Measurements from ENCODE around the gene SLC37A2.
"Not testable (repeated sequence)": the region's sequence is repeated elsewhere in the genome, so short reads cannot be mapped to it uniquely, and the experiment has no call there.

The SLC37A2 gene

DNA sequence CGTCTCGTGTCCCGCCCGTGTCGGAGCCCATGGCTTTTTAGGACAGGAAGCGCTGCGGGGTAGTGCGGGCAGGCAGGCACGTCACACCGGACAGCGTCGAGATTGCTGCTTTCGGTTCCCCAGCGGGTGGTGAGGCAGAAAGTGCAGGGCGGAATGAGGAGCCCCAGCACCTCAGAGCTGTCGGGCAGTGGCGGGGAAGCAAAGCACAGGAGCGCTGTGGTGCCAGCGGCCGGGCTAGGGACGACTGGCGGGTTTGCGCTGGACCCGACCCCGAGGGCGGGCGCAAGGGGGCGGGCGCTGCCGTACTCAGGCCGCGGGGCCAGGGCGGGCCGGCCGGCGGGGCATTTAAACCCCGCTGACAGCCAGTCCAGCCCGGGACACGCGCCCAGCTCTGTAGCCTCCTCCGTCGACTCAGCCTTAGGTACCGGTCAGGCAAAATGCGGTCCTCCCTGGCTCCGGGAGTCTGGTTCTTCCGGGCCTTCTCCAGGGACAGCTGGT is at the start of gene SLC37A2:
Gene SLC37A2, plus strand, starts transcription at position 375 of the 498 bp plus-strand sequence. Its CDS starts 63 bp downstream, at position 438.
- DNase-seq: no peak

DNA sequence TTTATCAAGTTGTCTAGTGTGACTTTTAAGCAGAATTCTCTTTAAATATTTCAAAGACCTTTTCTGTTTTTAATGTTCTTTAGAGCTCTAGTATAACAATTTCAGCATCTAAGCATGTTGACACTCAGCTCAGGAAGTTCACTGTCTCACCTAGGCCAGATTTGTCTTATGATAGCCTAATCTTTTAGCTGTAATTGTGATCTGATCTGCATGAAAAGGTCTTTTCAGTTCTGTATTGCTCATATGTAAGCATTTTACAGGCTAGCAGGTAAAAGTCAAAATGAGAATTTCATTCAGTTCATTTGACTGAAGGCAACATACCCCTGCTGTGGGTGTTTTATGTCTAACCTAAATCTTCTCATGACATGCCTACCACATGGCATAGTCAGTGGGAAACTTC is 46.7 kb upstream of the SLC37A2 start:
- DNase-seq: no peak

DNA sequence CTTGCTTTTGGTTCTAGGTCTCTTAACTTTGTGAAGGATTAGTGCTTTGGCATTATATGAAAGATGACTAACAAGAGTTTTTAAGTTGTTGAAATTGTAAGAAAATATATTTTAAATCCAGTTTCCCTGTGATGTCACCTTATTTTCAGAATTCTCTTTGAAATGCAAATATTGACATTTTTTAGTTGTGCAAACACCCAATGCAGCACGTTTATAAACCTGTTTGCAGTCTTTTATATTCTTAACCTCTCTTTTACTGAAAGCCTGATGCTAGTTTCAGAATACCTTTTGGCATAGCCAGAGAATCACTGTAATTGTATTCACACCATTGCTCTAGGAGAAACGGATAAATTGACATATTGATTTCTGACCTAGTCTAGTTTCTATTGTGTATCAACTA is 42.8 kb upstream of the SLC37A2 start:
- no peak for DNase-seq

DNA sequence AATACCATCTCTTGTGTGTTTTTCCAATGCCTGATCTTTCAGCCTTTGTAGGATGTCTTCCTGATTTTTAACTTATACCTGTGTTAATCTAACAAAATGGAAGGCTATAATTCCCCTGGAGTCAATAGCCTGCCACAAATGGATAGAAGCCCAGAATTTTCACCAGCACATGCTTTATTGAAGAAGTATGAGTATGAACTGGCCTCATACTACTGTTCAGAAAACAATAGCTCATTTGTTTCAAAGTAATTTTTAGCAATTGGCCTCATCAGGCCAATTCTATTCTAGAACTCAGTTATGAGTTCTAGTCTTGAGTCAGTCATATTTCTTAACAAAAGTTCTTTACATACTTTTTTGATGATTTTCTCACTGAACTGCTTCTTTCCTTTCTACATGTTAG is 40.6 kb upstream of the SLC37A2 start:
- DNase-seq: no peak

DNA sequence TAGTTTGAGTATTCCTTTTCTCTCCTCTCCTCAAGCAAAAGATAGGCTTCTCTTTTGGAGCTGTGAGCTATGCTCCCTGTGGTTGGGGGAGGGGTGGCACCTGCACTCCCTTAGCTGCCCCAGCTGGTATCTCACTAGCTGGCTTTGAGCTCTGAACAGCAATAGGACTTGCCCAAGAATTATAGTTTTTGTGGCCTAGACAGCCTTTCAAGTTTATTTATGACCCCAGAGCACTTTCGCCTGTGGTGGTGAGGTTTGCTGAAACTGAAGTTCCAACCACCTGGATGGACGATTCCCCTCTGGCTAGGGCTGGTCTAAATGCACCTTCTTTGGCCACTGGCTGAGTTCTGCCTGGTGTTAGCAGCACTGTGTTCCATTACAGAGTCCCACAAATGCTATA is 37.1 kb upstream of the SLC37A2 start:
- no peak for DNase-seq

DNA sequence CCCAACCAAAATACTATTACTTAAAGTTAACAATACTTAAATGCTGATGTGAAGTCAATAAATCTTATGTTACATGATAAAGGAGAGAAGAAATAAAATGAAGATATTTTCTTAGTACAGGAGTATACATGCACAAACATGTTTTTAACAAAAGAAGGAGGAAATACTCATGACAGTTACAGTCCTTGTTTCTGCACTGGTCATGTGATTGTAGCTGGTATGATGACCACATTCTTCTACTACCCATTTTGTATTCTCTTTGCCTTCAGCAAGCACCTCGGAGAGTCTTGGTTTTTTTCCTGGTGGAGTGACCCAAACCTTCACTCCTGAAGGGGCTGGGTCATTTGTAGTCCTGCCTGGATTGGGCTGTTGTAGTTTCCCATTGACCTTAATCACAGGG is 33.7 kb upstream of the SLC37A2 start:
- DNase-seq: not testable (repeated sequence)

DNA sequence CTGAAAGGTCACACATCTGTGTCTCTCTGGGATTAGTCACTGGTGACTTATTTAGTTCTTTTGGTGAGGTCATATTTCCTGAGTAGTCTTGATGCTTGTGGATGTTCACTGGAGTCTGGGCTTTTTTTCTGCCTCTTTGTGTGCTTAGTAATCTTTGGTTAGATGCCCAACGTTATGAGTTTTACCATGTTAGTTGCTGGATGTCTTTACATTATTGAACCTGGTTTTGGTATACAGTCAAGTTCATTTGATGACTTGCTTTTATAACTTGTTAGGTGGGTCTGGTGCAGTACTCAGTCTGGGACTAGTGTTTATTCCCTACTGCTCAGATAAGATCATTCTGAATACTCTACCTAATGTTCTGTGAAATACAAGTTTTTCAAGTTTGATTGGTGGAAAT is 26.2 kb upstream of the SLC37A2 start:
- DNase-seq: no peak

DNA sequence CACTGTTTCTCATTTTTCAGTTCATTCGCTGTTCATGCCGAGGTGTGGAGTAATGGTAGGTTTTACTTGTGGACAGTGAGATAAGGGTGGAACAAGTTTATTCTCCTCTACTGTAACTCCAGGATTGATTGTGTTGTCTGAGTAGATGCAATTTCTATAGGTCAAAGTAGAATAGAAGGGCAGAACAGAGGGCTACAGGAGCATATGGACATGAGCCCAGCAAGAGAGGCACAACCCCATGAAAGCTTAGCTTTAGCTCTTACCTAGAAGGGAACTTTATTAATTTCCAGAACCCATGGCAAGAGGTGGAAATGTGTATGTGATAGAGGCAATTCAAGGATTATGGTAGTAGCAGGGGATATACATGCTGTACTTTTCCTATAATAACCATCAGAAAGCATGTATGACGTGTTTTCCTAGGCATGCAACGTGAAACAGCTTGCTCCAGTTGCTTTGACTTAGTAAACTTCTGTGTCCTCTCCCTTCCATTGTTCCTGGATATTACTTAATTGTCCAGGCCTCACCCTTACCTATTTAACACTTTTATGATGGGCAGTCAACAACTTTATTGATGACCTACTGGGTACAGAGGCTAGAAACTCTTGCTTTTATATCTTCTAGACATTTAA is 13.8 kb upstream of the SLC37A2 start:
- DNase-seq: no peak

DNA sequence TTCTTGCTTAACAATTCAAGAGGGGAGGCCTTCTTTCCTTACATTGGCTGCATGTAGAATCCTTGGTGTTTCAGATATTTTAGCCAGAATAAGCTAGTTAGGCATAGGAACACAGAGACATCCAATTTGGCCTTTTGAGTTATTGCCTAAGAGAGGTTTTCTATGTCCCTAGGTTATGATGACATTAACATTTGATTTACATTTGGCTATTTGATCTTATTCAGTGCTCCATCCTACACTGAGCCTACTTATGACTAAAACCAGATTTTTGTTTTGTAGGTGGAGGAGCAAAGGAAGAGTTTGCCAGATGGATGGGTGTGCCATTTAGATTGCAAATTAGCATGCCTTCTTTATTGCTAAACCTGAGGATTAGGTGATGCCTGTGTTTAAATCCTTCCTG is 11.1 kb upstream of the SLC37A2 start:
- DNase-seq: no peak

DNA sequence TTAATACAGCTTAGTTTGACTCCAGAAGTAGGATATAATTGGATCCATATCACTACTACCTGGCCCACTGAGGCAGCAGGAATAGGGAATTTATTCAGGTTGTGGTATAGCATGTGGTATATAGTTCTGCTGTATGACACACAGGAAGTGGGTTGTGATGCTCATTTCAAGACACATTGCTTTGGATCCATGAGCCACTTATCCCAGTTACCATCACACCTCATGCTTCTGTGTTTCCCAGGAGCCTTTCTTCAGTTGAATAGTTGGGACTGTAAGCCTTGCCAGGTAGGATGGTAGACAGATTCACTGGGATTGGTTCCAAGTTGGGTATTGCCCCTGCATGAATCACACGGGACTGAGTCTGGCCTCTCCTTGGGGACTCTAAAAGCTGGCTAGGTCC is 9.9 kb upstream of the SLC37A2 start:
- DNase-seq: no peak

DNA sequence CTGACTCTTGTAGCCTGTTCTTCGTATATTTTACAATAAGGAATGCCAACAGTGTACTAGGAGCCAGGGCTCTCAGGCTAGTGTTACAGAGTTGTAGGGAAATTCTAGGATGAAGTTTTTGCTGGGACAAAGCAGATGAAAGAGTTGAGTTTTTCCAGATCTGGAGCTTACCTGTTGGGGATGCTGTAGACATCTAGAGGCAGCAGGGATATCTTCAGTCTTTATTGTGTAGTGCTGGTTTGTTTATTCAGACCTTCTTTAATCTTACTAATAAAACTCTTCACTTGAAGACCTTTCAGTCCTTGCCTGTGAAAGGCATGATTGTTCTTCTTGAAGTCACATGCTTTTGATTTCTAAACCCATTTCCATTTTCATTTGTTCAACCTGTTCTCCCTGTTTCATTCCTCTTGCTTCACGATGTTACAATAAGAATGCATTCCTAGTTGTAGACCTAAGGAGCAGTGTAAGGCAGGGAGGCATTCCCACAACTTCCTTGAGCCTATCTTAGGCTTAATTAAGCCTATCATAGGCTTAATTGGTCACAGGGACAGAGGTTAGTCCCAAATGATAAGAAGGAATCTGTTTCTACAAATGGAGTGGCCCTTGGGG is 7.9 kb upstream of the SLC37A2 start:
- no peak for DNase-seq

DNA sequence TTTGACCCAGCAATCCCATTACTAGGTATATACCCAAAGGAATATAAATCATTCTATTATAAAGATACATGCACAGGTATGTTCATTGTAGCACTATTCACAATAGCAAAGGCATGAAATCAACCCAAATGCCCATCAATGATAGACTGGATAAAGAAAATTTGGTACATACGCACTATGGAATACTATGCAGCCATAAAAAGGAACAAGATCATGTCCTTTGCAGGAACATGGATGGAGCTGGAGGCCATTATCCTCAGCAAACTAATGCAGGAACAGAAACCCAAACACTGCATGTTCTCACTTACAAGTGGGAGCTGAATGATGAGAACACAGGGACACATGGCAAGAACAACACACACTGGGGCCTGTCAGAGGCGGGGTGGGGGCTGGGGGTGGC is 7.0 kb upstream of the SLC37A2 start:
- DNase-seq: not testable (repeated sequence)

DNA sequence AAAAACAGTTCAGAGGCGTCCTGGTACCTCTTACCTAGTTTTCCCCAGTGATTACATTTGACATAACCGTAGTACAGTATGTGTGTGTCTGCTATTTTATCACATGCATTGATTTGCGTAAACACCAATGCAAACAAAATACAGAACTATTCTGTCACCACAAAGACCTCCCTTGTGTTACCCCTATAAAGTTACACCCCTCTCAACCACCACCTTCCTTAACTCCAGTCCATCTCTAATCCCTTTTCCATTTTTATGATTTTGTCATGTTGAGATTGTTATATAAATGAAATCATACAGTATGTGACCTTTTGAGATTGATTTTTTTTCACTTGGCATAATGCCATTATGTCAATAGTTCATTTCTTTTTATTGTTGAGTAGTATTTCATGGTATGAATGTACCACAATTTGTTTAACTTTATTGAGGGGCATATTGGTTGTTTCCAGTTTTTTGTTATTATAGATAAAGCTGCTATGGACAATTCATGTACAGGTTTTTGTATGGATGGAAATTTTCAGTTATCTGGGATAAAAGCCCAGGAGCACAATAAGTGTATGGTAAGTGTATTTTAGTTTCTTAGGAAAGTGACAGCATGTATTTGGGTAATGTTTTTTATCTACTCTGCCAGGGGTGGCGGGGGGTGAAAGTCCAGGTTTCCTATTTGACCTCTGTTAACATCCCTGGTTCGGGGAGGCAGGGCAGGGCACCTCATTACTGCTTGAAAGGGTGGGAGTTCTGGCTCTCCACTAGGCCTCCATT is 6.0 kb upstream of the SLC37A2 start:
- no peak for DNase-seq

DNA sequence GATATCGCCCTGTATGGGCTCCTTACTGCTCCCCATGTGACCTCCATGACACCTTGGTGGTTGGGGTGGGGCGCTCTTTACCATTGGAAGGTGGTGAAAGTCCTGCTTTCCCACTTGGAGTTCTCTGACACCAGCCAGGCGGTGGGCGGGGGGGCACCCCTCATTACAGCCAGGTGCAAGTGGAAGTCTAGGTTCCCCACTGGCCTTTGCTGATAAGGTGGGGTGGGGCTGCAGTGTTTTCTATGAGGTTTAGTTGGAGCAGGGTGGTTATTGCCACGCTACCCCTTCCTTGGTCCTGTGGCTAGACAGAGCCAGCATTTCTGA is 5.5 kb upstream of the SLC37A2 start:
- DNase-seq: no peak

DNA sequence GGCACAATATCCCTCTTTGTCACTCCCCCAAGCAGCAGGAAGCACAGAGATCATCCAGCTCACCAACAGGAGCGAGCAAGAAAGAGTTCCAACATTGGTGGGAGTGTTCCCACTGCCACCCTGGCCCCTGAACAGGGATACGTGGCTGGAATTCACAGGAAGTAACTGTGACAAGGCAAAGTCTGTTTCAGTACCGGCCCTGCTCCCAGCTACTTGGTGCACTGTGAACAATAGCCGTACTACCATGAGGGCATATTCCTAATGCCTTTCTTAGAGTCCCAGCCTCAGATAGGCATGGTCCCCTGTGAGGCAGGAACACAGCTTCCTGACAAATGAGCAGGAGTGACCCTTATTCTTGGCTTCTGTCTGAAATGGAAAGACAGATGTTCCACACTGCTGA is 1.8 kb upstream of the SLC37A2 start:
- DNase-seq: no peak

DNA sequence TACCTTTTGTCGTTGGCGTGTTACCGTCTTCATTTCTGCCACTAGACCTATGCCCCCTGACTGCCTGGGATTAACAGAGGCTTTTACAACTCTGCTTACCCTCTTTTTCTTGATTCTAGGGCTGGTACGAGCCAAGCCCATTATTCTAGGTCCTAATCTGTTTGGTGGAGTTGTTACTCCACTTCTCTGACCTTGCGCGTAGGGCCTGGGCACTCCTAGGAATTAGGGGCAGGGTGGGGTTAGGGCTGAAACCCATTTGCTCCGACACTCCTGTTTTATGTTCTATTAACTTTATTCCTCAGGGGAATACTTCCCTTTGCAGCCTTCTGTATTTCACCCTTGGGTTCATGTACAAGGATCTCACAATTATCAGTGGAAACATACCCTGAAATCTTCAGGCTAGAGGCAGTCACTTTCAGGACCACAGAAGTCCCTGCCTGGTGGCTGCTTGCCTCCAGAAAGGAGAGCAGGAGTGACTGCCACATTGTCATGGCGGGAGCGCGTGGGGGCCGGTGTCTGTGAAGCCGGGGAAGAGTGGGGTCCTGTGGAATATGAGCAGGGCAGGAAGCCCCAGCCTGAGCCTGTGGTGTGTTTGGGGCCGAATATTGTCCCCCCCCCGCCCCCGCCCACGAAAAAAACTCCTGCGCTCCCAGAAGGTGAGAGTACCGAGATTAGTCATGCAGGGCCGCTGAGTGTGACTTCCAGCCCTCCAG is 731 bp upstream of the SLC37A2 start:
- DNase-seq: no peak

DNA sequence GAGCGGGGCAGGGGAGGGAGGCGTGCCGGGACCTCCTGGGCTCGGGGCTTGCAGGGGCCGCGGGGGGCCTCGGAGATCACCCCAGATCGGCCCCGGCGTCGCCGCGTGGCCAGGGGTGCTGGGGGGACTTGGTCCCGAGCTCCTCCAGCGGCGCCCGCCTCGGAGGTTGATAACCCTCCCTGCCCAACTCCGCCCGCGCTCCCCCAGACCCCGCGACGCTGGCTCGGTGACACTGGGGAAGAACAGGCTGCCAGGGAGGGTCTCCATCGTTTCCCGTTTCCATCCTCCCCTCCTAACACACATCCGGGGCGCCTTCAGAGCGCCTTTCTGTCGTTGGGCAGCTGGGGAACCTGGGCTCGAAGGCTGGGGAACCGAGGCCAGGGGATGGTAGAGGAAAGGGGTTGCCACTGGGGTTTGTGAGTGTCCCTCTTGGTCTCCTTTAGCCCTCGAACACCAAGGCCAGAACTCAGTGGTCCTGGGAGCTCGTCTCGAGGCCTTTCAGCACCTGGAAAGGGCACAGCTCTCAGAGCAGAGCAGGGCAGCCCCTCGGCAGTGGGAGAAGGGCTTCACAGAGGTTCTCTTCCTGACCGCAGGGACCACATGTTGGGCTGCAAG is 431 bp downstream of the SLC37A2 start:
- DNase-seq: no peak

DNA sequence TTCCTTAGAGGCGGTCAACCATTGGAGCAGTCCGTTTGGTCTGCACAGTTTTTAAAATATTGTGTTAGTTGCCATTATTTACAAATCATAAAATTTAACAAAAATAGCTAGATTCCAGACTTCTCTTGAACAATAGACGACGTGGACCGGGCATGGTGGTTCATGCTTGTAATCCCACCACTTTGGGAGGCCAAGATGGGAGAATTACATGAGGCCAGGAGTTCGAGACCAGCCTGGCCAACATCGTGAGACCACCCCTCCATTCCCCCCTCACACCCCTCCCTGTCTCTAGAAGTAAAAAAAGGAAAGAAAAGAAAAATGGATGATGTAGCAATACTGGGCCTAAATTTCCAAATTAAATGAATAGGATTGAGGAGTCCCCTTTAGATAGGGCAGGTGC is 965 bp downstream of the SLC37A2 start:
- DNase-seq: no peak

DNA sequence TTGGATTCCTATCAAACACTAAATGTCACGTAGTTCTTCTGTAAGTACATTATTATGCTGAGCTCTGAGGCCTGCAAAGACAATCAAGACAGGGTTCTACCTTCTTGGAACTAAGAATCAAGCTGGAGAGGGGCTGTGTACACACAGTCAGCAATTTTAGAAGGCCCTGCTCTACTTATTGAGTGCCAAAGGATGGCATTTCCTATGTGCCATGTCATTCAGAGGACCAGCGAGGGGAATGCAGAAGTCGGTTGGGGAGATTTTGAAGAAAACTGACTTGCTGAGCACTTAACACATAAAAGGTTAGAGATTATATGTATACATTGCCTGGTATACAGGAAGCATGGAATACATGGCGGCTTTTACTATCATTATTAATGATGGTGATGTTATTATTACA is 5.3 kb downstream of the SLC37A2 start:
- DNase-seq: no peak

DNA sequence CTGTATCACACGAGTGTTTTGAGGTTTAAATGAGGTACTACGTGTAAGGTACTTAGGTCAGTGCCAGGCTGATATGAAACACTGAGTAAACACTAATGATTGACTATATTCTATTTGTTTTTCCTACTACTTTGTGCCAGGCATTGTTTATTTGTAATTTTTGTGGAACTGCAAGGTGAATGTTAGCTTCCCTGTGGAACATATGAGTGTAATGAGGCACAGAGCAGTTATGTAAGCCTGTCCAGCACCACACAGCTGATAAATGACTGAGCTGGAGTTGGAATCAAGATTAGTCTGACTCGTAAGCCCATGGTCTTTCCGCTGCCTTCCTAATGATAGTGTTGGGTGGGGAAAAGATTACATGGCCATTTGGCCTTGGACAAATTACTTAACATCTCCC is 5.9 kb downstream of the SLC37A2 start:
- no peak for DNase-seq

DNA sequence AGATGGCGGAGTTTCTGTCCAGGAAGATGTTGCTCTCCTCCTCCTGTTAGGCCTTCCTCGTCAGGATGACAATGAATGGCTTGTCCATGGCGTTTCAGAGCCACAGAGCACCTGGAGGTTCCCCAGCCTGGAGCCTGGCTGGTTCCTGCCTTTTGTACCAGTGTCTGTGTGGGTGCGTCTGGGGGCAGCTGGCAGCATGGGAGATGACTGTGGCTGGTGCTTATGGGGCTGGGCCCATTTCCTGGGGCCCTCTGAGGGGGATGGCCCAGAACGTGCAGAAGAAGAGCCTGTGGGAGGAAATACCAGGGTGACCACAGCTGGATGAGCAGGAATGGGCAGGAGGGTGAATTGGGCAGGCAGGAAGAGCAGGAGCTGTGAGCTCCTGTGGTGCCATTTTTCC is 6.7 kb downstream of the SLC37A2 start:
- no peak for DNase-seq

DNA sequence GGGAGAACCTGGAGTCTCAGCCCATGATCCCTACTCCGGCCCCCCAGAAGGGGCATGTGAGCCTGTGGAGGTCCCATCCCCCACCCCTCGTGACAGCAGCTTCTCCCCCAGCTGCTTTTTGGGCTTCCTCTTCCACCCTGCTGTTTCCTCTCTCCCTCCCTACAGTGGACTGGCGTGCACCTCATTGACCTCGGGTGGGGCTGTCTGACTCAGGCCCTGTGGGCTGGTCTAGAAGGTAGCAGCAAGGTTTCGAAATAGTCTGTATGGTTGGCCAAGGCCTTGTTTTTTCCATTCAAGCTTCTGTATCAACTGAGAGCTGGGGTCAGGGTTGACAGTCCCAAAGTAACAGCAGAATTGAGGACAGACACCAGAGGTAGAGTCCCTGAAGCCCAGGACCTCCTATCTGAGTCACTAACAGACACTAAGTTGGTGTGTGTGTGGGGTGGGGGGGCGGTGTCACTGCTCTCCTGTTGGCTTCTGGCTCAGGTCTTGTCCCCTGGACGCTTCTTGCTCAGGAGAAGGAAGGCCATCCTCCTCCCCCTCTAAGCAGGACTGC is 7.7 kb downstream of the SLC37A2 start:
- DNase-seq: no peak

DNA sequence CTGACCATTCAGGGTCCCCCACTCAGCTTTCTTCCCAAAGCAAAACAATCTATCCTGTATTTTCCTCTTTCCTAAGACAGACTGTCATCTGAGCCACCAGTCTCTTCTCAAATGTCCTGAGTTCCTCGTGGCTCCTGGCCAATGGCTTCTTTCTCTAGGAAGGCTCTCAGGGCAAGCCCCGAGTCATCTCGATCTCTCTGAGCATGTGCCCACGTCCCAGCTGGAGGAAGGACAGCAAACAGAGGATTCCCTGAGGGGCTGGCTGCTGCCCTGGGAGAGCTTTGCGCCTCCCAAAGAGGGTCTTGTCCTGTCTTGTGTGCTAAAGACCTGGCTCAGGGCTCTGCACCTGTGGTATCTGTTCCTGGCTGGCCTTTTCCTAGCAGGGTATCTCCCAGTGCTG is 8.3 kb downstream of the SLC37A2 start:
- DNase-seq: no peak
